NCI-H526 (cell line): Measurements from ENCODE around the gene PCNX2.

Source experiments
- DNase-seq, 2 experiments: peaks; one replicate each; lab custom pipeline; 2025; lab: John Stamatoyannopoulos, UW

PCNX2 gene

GRCh38 chr1:233315718-233316301 is 20.3 kb upstream of the PCNX2 start:
- no peak for DNase-seq

GRCh38 chr1:233313434-233314155 is 18.1 kb upstream of the PCNX2 start:
- no peak for DNase-seq

GRCh38 chr1:233304489-233305102 is 9.1 kb upstream of the PCNX2 start:
- peak in 1 of 2 experiments; percentile 40 for DNase-seq

- DNase-seq = no peak
These were observed 4.8 kb upstream of the PCNX2 start for GRCh38 chr1:233300326-233300725.

GRCh38 chr1:233299450-233299849 is 3.9 kb upstream of the PCNX2 start:
- DNase-seq = no peak

- no peak for DNase-seq
These were observed 424 bp upstream of the PCNX2 start for GRCh38 chr1:233295975-233296322.

GRCh38 chr1:233294913-233295236 is 650 bp downstream of the PCNX2 start:
- no peak for DNase-seq

- DNase-seq = no peak
These were observed 1.7 kb downstream of the PCNX2 start for GRCh38 chr1:233293556-233294446.

- no peak for DNase-seq
These were observed 5.0 kb downstream of the PCNX2 start for GRCh38 chr1:233290396-233291034.

- DNase-seq = no peak
These were observed 5.8 kb downstream of the PCNX2 start for GRCh38 chr1:233289676-233290075.

GRCh38 chr1:233282582-233282886 is 13.0 kb downstream of the PCNX2 start:
- DNase-seq = no peak

- DNase-seq = no peak
These were observed 13.6 kb downstream of the PCNX2 start for GRCh38 chr1:233281711-233282581.

- DNase-seq = no peak
These were observed 15.6 kb downstream of the PCNX2 start for GRCh38 chr1:233279971-233280370.

- DNase-seq = no peak
These were observed 16.9 kb downstream of the PCNX2 start for GRCh38 chr1:233278631-233279030.

- no peak for DNase-seq
These were observed 17.6 kb downstream of the PCNX2 start for GRCh38 chr1:233277637-233278606.

- DNase-seq = no peak
These were observed 25.9 kb downstream of the PCNX2 start for GRCh38 chr1:233269656-233270055.

GRCh38 chr1:233268389-233269022 is 27.0 kb downstream of the PCNX2 start:
- no peak for DNase-seq

- no peak for DNase-seq
These were observed 33.8 kb downstream of the PCNX2 start for GRCh38 chr1:233261695-233262094.

- peak; percentile 14 to 39 for DNase-seq
These were observed 34.3 kb downstream of the PCNX2 start for GRCh38 chr1:233261206-233261605.

GRCh38 chr1:233257786-233258185 is 37.7 kb downstream of the PCNX2 start:
- DNase-seq = no peak
